CD4-positive, alpha-beta T cell treated with Interferon gamma for 1 hour (primary cell): ENCODE measurements around the gene AKR7A2.

ENCODE experiments used
- DNase-seq: peaks from one replicate; pipeline ENCODE4 v3.0.0-alpha.2; 2020

Gene AKR7A2

DNA sequence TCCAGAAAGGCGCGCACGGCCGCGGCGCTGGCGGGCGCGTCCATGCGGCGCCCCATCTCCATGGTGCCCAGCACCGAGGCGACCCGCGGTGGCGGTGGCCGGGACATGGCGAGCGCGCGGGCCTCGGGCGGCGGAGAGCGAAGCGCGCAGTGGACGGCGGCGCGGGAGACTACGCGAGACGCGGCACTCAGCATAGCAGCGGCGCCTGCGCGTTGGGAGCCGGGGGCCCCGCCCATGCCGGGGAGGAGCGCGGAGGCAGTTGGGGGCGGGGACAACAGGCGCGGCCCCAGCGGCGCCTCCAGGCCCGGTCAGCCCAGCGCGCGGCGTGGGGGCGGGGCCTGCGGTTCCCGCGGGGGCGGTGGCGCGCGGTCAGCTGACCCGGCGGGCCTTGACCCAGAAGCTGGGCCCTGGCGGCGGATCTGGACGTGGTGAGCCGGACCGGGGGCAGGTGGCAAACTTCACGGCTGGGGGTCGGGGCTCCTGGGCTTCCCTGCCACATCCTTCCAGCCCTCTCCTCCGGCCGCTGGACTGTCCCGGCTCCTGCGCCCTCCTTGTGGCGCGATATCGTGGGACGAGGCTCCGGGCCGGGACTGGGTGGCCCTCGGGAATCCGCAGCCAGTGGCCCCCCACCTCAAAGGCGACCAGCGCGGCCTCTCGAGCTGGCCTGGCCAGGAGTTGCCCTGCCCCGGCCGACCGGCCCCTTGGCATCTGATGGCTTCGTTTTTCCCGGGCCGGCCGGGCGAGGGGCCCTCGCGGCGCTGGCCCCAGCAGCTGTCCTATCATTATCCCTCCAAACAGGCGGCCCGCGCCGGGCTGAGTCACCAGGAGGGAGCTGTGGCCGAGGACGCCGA is at the start of gene AKR7A2, which contains the start of gene SLC66A1:
Gene AKR7A2, minus strand, starts transcription at position 214 of the 851 bp plus-strand sequence. Its CDS starts 20 bp downstream, at position 194.
Gene SLC66A1, plus strand, starts transcription at position 396 of the 851 bp plus-strand sequence. CDS start 5,352 bp downstream, outside the sequence.
- peak; percentile 87 for DNase-seq

DNA sequence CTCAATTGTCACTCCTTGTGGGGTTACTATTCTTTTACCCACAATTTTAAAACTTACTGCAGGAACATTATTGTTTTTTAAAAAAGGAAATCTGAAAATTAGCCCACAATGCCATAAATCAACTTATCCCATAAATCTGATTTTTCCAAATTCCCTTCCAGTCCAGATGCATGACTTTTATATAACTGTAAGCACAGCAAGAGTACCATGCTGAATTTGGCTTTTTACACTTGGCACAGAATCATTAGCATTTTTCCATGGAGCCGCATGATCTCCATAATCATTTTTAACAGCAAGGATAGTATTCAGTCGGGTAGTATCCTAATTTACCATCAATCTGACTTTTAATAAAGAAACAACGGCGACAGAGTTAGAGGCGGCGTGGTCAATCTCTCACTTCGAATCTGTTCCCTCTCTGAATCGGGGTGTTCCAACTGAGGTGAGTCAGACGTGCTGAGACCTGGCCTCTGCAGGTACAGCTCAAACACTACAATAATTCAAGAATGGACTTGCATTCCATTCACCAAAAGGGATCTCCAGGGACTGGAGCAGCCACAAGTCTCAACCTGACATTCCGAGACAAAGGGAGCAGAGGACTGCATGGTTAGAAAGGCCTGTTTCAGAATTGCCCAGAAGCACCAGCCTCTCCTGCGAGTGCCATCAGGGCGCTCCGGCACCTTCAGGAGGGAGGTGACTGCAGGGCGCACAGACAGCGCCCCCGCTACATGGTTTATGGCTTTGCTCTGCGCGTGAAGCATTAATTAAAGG is 49.1 kb upstream of the AKR7A2 start:
- no peak for DNase-seq

- no peak for DNase-seq
Observed at GRCh38 chr1:19360432-19360831, 48.5 kb upstream of the AKR7A2 start.

GRCh38 chr1:19360016-19360415 is 48.1 kb upstream of the AKR7A2 start:
- DNase-seq, result no peak

GRCh38 chr1:19359357-19359756 is 47.4 kb upstream of the AKR7A2 start:
- no peak for DNase-seq

GRCh38 chr1:19358710-19359109 is 46.8 kb upstream of the AKR7A2 start:
- DNase-seq, result no peak

DNA sequence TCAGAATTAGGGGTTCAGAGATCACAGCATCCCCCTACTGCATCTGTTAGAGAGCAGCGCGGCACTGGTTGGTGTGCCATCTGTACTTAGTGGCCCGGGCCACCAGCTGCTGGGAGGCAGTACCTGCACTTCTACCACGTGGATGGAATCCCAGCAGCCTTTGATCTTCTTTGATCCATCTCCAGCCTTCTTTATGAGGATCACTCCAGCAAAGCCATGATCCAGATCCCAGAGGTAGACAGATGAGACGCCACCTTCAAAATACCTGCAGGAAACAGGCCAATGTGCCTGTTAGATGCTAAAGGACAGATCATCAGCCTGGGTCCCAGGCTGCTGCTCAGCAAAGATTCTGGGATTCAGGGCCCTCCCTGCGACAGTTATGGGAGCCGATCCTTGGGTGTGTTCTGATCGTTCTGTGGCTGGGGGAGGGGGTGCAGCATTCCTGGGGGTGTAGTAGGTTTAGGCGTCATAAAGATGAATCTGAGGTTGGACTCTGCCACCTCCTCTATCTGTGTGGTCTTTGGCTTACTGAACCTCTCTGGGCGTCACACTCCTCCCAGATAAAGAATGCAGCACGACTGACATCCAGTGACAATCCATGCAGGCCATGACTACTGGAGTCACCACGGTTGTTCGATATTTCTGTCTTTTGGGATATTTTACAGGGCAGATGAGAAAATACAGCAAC is 45.5 kb upstream of the AKR7A2 start:
- no peak for DNase-seq

DNA sequence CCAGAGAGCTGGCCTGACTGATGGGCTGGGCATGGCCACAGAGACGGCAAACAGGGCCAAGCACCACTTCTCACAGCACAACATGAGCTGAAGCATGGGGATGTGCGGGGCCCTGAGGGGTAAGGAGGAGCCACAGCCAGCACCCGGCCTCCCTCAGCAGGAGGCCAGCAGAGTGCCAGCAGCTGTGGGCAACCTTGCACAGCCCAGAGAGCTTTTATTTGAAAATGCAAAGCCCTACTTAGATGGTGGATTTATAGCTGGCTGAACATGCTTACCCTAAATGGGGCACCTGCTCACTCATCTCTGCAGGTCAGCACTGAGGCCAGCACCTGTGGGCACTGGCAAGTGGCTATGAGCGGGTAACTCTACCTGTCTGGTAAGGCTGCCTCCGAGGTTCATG is 44.3 kb upstream of the AKR7A2 start:
- no peak for DNase-seq

- DNase-seq, result no peak
Observed at GRCh38 chr1:19354531-19354981, 42.6 kb upstream of the AKR7A2 start.

GRCh38 chr1:19353596-19353995 is 41.7 kb upstream of the AKR7A2 start:
- no peak for DNase-seq

DNA sequence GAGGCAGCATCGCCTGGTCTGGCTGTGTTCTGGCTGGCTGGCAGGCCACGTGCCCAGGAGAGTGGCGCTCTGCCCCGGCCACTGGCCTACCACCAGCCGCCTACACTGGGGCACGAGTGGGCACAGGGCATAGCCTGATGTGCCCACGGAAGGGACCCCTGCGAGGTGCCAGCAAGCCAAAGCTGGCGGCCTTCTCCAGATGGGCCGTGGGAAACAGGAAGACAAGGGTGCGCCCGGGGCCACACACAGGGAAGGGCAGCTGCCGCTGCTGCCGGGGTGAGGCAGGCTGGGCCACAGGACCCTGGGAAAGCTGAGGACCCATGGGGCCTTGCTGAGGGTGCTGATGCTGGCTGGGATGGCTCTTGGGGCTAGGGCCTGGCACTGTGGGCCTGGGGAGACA is 40.9 kb upstream of the AKR7A2 start:
- no peak for DNase-seq

GRCh38 chr1:19351873-19352272 is 39.9 kb upstream of the AKR7A2 start:
- DNase-seq, result no peak

DNA sequence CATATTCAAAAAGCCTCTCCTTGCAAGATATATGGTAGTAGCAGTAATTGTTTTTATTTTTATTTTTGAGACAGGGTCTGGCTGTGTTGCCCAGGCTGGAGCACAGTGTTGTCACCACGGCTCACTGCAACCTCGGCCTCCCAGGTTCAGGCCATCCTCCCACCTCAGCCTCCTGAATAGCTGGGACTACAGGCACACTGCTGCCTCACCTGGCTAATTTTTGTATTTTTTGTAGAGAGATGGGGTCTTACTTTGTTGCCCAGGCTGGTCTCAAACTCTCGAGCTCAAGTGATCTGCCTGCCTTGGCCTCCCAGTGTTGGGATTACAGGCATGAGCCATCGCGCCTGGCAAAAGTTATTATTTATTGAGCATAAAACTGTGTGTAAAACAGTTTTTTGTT is 38.6 kb upstream of the AKR7A2 start:
- no peak for DNase-seq

DNA sequence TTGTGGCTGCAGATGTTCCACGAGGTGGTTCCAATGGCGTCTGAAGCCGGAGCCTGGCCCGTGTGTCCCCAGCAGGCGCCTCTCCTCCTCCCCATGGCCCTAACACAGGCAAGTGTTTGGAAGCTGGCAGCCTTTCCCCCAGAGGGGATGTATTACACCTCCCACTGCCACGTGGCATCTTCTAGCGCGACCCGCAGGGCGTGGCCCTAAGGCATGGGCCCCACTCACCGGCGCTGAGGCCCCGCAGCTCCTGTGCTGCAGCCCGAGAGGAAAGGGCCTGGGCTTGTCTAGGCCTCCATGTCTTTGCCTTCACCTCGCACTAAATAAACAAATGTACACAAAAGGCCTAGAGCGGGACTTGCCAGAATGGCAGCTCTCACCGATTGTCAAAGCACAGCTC is 38.1 kb upstream of the AKR7A2 start:
- no peak for DNase-seq

DNA sequence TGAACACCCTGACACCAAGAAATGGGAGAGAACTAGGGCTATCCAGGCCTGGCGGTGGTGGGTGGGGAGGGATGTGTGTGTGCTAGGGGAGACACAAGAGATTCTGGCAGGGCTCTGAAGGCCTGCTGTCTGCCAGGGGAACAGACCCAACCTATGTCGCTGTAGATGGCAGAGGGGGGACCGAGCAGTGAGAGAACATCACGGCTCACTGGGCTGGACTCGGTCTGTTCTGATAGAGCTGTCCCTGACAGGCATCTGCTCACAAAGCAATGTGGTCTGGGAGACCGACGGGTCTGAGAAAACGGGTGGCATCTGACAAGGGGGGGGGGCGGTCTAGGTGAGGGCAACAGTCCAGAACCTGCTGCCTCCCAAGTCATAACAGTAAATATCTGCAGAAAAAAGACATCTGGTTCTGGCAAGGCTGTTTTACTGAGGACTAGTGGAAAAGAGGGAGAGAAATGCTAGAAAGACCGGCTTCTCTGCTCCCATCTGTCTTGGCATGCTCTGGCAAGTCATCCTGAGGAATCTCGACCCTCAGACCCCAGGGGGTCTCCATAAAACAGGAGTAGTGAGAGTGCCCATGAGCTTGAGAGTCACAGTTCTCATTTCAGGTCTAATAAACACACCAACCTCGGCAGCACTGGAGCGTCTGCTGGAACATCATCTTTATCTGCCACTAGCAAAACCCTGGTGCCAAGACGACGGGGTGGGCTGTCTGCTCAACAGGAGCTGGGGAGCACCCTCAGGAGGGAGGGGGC is 36.7 kb upstream of the AKR7A2 start:
- no peak for DNase-seq

GRCh38 chr1:19347533-19348172 is 35.7 kb upstream of the AKR7A2 start:
- no peak for DNase-seq

DNA sequence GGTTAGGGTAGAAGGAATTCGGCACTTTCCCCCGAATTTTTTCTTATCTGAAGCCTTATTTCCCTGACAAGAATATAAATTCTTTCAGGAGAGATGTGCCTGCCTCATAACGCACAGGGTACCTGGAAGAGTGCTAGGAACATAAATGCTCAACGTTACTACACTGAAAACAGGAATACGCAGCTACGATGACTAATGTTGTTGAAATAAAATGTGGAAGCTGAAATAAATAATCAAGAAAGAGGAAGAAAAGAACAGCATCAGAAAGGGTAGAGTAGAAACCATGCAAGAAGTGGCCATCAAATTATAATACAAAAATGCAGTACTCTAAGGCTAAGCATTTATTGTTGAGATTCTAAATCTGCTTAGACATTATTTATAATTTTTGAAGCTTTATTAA is 34.1 kb upstream of the AKR7A2 start:
- no peak for DNase-seq

DNA sequence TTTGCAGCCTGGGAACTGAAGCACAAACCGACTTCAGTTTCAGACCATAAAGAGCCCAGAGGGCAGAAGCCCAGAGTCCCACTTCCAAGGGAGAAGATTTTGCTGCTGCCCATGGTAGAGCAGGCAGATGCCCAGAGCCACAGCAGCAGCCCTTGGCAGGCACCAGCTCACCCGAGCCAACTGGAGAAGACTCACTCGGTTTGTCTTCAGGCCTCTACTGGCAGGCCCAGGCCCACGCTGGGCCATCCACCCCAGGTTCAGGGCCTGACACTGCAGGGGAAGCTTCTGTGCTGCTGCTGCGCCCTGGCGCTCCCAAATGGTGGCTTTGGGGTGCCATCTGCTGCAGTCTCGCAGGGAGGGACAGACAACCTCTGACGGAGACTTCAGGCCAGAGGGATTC is 33.4 kb upstream of the AKR7A2 start:
- DNase-seq, result no peak

DNA sequence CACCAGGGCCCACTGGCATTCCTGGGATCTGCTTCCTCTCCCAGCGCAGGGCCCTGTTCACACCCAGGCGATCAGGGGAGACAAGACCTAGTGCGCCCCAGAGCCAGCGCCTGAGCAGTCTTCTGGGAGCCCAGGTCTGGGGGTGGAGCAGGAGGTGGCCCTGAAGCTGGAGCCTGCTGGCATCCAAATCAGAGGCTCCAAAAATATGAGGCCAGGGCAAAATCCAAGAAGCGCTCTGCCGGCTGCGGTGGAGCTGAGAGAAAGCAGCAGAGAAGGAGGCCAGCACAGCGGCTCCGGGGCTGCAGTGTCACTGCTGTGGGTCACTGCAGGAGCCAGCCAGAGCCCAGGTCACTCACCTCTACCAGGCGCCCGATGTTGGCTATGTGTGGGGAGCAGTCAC is 32.9 kb upstream of the AKR7A2 start:
- DNase-seq, result no peak

GRCh38 chr1:19344372-19344810 is 32.4 kb upstream of the AKR7A2 start:
- DNase-seq, result peak; percentile 12

DNA sequence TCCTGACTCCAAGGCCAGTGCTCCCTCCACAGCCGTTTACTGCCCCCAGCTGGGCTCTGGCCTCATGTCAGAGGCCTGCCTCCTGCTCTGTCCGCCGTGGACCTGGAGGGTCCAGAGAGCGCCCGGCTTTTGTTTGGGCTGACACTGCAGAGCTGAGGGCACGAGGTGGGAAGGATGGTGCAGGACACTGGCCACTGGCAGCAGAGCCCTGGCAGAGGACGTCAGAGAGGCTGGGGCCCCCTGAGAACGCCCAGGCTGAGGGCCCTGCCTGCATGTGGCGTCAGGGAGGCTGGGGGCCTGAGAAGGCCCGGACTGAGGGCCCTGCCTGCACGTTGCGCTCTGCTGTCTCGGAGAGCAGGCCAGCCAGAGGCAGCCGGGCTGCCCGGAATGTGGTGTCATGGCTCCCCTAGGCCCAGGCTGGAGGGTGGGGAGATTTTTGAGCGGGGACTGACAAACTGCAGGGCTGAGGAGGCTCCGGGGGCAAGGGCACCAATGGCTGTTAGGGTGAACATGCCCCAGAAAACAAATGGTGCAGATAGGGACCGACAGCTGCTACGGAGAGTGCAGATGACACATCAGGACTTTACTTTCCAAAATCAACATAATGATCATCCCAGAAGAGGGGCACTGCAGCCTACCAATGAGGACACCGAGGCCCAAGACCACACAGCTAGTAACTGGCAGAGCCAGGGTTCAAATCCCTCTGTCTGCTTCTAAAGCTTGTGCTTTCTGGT is 31.8 kb upstream of the AKR7A2 start:
- no peak for DNase-seq
